RKO (cell line): ENCODE results near the gene KRI1.

Experiments
- DNase-seq: peaks from one replicate; pipeline ENCODE4 v3.0.0-alpha.2; 2016; ENCODE audit warnings: low spot score

The KRI1 gene

DNA sequence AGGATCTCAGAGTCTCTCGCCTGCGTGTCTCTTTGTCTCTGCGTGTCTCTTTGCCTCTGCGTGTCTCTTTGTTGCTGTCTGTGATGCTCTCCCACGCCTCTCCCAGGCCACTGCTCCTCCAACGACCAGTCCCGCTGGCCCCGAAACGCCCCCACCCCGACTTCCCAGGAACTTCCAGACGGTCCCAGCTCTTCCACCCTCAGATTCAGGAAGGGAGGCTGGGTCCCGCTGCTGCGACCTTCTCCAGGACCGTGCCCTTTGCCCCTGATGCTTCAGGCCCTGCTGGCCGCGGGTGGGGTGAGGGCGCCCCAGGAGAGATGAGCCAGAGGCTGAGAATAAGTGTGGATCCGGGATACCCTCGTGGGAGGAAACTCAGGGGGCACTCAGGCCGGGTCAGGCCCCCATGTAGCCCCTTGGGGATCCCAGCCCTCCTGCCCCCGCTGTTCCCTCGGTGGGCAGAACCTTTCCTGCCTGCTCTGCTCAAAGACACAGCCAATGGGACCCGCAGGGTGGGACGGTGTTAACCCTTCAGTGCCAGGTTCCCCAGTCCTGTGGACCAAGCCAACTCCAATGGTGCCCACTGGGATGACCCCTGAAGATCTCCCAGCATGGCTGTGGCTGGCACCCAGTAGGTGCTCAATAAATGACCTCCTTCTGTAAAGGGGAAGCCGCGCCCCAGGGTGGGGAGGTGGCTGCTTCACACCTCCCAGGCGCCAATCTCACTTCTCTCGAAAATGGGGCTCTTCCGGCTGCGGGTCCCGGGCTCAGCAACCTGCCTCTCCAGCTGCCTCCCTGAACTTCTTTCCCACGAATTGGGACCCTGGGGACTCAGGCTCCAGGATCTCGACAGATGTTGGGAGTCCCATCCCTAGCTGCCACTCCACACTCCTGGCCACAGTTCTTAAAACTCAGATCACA, 47.1 kb downstream of the KRI1 start:
- DNase-seq, result no peak

DNA sequence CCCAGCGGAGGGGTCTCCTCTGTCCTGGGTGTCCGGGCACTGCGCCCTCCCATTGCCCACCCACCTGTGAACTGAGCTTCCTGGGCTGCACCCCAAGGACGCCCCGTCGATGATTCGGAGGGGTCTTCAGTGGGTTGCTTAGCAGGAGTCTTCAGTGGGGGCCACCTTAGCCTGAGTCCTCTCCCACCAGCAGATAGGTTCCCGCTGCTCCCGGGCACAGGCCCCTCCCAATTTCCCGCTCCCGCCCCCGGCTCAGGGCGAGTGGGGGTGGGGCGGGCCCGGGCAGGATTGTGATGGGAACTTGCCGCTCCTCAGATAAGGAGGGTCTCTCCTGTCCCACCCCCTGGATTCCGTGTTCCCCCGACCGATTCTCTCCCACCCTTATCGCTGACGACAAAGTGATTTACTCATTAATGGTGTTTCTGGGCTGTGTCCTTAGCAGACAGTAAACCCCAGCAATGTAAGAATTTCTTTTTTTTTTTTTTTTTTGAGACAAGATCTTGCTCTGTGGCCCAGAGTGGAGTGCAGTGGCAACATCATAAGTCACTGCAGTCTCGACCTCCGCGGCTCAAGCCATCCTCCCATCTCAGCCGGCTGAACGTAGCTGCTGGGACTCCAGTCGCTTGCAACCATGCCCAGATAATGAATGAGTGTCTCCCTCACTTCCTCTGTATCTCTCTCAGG, 47.9 kb downstream of the KRI1 start:
- DNase-seq, result no peak

DNA sequence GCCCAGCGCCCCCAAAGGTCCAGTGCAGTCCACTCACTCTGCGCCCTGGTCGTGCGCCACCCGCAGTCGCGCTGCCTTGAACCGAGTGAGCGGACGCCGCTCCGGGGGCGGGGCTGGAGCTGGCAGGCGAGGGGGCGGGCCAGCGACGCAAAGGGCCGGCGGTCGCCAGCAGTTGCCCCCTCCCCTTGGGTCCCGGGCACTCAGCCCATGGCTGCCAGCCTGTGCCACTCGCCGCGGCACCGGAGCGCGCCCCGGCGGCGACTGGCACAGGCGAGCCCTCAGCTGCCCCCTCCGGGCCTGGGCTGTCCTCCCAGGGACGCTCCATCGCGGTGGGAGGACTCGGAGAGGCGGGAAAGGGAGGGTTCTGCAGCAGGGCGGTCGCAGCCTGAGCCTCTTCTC, 48.5 kb downstream of the KRI1 start, which contains the start of gene S1PR5:
TSS of gene S1PR5 (minus strand) at position 87 of the 399 bp plus-strand sequence. CDS start 2,436 bp downstream, outside the sequence.
- DNase-seq, result no peak

- DNase-seq, result no peak
Measured at GRCh38 chr19:10516671-10517286, 49.0 kb downstream of the KRI1 start.

GRCh38 chr19:10516064-10516385, 49.8 kb downstream of the KRI1 start:
- no peak for DNase-seq

- DNase-seq, result no peak
Measured at GRCh38 chr19:10514211-10515145, 51.3 kb downstream of the KRI1 start.

DNA sequence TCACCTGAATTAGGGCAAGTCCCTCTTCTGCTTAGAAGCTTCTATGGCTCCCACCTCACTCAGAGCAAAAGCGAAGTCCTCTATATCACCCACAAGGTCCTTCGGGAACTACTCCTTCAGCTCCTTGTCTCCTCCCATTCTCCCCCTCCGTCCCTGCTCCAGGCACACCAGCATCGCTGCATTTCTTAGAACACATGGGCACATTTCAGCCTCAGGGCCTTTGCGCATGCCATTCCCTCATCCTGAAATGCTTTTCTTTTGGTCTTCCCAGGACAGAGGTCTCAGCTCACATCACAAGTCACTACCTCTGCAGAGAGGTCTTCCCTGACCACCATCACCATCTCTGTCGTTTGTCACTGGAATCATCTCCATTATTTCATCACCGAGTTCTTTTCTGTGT, 52.6 kb downstream of the KRI1 start:
- no peak for DNase-seq

DNA sequence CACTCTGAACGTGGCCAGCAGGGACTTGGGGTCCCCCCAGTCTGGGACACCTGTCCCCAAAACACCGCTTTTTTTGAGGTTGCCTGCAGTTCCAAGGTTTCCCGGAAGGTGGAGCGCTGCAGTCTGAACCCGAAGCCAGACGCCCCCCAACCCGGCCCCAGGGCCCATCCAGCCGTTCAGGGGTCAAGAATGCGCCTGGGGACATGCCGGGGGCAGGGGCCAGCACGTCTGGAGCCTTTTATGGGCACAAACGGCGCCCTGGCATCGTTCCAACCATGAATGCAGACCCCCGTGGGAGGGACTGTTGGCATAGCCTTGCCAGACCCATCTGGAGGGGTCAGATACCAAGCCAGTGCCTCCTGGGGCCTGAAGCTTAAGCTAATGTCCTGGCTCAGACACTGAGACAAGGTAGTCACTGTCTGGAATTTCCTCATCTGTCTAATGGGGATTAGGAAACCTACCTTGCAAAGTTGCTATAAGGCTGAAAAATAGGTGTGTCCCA, 55.5 kb downstream of the KRI1 start:
- no peak for DNase-seq

GRCh38 chr19:10508707-10509106, 57.1 kb downstream of the KRI1 start:
- DNase-seq, result no peak

- DNase-seq, result no peak
Measured at GRCh38 chr19:10508036-10508435, 57.8 kb downstream of the KRI1 start.

GRCh38 chr19:10505583-10506229, 60.1 kb downstream of the KRI1 start:
- DNase-seq, result peak; percentile 48
